Right forelimb (tissue), 1 donor: ENCODE results near the gene ANKS1B.

Source experiments
- DNase-seq: peaks from one replicate; pipeline ENCODE4 v3.0.0-alpha.2; 2018

Gene ANKS1B

GRCh38 chr12:98741556-98742265 lies 1243.0 kb downstream of the ANKS1B start:
- DNase-seq = no peak

DNA sequence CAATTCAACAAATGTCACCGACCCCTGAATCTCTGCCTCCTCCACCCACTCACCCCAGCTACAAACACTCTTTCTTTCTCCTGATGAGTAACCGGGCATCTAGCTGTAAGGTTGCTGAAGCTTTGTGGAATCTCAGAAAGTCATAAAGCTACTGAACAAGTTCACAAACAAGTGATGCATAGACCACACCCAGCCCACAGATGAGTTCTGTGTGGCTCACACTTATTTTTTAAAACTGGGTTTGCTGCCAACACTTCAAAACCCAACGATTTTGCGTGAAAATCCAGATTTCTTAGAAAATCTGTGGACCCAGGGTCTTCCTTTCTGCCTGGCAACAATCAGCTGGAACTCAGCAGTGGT lies 1243.6 kb downstream of the ANKS1B start:
- no peak for DNase-seq

GRCh38 chr12:98740751-98741150 lies 1244.0 kb downstream of the ANKS1B start:
- no peak for DNase-seq

GRCh38 chr12:98738539-98738938 lies 1246.2 kb downstream of the ANKS1B start:
- DNase-seq = no peak

GRCh38 chr12:98738002-98738401 lies 1246.7 kb downstream of the ANKS1B start:
- DNase-seq = no peak

DNA sequence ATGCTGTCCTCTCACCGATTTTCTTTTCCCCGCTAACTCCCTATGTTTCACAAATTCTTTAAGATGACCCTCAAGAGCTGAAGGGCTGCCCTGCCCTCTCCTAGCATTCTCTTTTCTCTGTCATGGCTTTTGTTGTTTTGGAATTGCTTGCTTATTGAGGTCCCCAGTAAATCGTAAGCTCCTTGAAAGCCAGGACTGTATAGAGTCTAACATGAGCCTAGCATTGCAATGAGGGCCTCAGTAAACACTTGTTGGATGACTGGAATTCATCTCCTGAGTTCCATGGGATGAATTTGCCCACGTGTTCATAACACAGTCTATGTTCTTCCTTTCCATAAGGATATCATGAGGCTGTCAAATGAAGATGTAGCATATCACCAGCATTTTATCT lies 1247.4 kb downstream of the ANKS1B start:
- no peak for DNase-seq

DNA sequence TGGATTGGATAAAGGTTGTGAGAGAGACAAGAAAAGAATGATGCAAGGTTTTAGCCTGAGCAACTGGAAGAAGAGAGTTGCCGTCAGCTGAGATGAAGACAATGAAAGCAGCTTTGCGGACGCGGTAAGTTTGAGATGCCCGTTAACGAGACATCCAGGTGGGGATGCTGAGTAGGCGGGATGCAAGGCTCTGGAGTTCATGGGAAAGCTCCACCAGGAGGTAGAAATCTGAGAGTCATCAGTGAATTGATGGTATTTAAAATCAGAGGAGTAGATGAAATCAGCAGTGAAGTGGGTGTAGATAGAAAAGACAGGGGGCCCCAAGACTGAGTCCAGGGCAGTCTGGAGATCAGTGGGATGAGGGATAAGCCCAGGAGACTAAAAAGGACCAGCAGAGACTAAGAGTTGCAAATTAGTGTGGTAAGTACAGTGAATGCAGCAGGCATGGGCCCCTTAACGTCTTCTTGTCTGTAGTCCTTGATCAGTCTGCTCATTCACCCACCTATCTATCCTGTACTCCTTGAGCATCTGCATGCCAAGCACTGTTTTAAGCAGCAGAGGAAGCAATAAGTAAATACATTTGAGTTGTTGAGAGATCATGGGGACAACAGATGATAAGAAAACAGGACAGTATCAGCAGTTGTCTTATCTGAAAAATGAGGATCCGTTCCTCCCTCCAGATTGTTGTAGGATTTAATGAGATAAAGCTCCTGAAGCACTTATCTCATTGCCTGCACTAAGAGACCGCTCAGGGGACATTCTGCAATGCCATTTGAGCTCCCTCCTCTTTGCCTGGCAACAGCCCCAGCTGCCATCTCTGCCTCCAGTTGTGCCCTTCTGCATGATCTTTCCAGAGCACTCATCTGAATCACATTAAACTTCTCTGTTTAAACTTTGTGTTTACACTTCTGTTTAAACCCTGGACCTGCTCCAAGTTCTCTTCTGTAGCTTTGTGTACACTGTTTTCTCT lies 1248.1 kb downstream of the ANKS1B start:
- no peak for DNase-seq

GRCh38 chr12:98735821-98736220 lies 1248.9 kb downstream of the ANKS1B start:
- DNase-seq = no peak

- DNase-seq = no peak
Observed at GRCh38 chr12:98733667-98734350, 1250.9 kb downstream of the ANKS1B start.

DNA sequence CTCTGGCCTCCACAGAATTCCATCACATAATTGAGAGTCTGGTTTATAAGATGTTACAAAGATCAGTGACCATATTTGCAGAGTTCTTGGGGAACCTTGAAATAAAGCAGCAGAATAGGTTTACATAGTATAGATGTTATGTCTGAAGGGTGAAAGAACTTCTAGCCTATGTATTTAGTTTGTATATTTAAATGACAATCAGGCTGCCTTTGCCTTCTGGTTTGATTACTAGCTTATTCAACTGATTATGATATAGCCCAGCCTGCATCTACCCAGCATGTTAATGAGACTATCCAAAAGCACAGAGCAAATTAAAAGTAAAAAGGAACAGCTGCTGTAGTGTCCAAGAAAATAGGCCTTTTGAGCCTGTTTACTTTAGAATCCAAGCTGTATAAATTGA lies 1254.3 kb downstream of the ANKS1B start:
- no peak for DNase-seq

- DNase-seq = no peak
Observed at GRCh38 chr12:98727196-98727595, 1257.5 kb downstream of the ANKS1B start.

GRCh38 chr12:98725476-98726247 lies 1259.1 kb downstream of the ANKS1B start:
- DNase-seq = no peak

DNA sequence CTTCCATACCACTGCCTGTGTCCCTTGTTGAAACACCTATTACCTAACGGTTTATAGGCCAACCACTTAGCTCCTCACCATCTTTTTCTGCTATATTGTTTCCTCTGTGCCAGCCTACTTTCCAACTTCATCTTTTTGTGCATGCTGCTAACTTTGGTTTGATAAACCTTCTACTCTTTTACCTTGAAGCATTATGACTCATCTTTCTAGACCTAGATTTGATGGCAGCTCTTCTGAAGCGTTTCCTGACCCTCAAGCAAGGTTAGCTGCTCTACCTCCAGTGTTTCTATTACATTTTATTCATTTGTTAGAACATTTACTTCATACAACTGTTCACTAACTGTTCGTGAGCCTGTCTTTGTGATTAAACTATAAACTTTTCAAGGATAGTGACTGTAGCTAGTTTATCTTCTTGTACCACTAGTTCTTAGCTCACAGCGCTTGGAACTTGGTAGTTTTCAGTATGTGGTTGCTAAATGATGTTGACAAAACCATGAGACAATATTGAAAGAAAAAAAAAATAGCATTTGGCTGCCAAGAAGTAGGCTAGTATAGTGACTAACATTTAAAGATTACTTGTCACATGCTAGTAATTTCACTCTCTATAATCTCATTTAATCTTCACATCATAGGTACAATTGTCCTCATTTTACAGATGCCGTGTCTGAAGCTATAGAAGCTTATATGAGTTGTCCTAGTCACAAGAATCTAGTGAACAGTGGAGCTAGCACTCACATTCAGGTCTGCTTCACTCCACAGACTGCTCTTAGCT lies 1260.2 kb downstream of the ANKS1B start:
- no peak for DNase-seq

DNA sequence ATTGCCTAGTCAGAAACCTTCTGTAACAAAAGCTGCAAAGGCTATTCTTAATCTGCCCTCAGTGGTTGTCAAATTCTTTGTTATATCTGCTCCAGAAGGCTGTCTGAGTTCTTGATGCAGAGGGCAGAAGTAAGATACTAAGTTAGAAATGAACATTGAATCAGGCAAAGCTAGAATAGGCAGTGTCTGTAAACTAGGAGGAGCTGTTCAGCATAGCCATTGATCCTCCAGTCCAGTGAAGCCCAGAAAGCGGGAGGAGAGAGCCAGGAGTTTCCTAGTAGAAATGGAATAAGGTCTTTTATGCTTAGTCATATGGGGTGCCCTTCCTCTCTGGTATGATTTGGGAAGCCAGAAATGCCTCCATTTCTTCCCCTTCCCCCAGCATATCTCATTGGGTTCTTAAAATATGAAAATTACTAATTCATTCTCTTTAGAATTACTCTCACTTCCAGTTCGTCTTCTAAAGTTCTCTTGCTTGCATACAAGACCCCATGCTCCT lies 1263.5 kb downstream of the ANKS1B start:
- DNase-seq = no peak

GRCh38 chr12:98719515-98720504 lies 1264.9 kb downstream of the ANKS1B start:
- DNase-seq = no peak

- no peak for DNase-seq
Observed at GRCh38 chr12:98714426-98714825, 1270.3 kb downstream of the ANKS1B start.

DNA sequence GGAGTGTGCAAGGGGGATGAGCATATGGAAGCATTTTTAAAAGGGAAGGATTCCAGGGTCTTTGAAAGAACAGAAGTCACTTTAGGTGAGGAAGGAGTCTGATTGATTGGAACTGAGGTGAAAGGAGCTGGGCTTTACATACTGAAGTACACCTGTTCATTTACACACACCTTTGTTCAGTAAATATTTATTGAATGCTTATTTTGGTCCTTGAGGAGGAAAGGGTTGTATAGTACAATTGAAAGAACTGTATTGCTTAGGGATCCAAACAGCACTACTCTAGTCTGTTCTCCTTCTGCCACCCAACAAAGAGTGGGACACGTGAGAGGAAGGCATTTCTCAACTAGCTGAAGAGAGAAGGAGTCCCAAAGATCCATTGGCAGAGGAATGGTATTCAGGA lies 1275.7 kb downstream of the ANKS1B start:
- no peak for DNase-seq

- no peak for DNase-seq
Observed at GRCh38 chr12:98701166-98701565, 1283.6 kb downstream of the ANKS1B start.

DNA sequence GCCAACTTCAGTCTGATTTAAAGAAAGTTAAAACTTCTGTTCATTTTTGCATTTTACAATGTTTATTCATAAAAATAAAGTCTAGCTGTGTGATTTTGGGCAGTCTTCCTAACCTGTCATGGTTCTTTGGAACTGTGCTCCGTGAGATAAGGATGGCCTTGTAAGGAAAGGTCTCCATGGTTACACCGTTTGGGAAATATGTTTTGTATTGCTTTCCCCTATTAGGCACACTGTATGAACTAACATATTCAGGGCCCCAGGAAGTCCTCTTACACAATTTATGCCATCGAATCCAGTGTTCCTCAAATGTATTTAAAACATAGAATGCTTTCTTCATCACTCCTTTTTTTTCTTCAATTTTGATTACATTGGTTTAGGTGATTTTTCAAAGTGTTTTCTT lies 1285.2 kb downstream of the ANKS1B start:
- DNase-seq = no peak
